Stimulated activated CD4-positive, alpha-beta T cell treated with anti-CD3 and anti-CD28 coated beads, TNF-alpha, amount 100 ng/mL, for 1 hour (primary cell): ENCODE data around the gene OOSP4A.
"Not testable (repeated sequence)": the region's sequence is repeated elsewhere in the genome, so short reads cannot be mapped to it uniquely, and the experiment has no call there.

Experiments
- DNase-seq, 3 donors: peaks; one replicate each; pipeline ENCODE4 v3.0.0-alpha.2; 2020; ENCODE audit warnings: low read depth in 3 of 3, low spot score in 1 of 3

OOSP4A gene

GRCh38 chr11:59973097-59973496 lies 9.3 kb downstream of the OOSP4A start:
- no peak for DNase-seq

GRCh38 chr11:59981106-59981770 lies 17.4 kb downstream of the OOSP4A start:
- DNase-seq = no peak

- not testable (repeated sequence) for DNase-seq
Measured at GRCh38 chr11:59982037-59982436, 18.2 kb downstream of the OOSP4A start.

- DNase-seq = no peak
Measured at GRCh38 chr11:59983212-59983611, 19.4 kb downstream of the OOSP4A start.

GRCh38 chr11:59984368-59984767 lies 20.5 kb downstream of the OOSP4A start:
- DNase-seq = no peak

GRCh38 chr11:59990421-59990820 lies 26.6 kb downstream of the OOSP4A start:
- no peak for DNase-seq

- no peak for DNase-seq
Measured at GRCh38 chr11:59992425-59992824, 28.6 kb downstream of the OOSP4A start.

- DNase-seq = no peak
Measured at GRCh38 chr11:59997800-59998199, 34.0 kb downstream of the OOSP4A start.

- DNase-seq = no peak
Measured at GRCh38 chr11:59999691-60000090, 35.9 kb downstream of the OOSP4A start.

- DNase-seq = no peak
Measured at GRCh38 chr11:60003729-60004128, 39.9 kb downstream of the OOSP4A start.

- DNase-seq = no peak
Measured at GRCh38 chr11:60005360-60005759, 41.5 kb downstream of the OOSP4A start.

GRCh38 chr11:60016881-60017280 lies 53.0 kb downstream of the OOSP4A start, which contains the start of gene OOSP4B:
TSS of gene OOSP4B (plus strand) at chr11:60017181.
- DNase-seq = no peak

- no peak for DNase-seq
Measured at GRCh38 chr11:60018058-60018457, 54.2 kb downstream of the OOSP4A start.
